ENCODE measurements around the gene CPN2. TPM values are rescaled to one million over a fixed set of nuclear protein-coding genes. Genes with fewer than 3 reads are reported as not detected.

The CPN2 gene
- total and polyA plus RNA-seq, 11 donors = 0.14 to 6.0 (median 0.72) TPM

DNA sequence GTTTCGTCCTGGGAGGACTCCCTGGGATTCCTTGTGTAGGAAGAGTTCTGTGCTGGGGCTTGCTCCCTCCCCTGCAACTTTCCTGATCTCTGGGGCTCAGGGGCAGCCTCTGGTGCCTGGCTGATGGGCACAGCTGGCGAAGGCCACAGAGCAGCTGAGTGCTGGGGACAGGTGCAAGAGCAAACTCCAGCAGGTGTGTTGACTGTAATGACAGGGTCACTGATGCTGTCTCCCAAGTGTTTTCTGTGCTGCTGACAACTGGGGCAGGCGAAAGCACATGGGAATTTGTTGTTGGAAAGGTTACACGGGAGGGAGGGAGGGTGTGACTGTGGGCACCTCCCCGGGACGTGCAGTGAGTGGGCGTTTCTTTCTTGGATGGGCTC is 21.6 kb downstream of the CPN2 start:
- peaks cover 0 to 28% (median 11%) of the 10 kb centered on the region in 12 donors for H3K4me1 ChIP-seq
- intact Hi-C loops (cut with DNase I) = no loop called here
- H3K4me3 ChIP-seq = no peak overlapping the region
- no peaks in the 10 kb centered on the region for H3K9me3 ChIP-seq
- no peak for DNase-seq
- H3K36me3 ChIP-seq = no peaks in the 10 kb centered on the region
- WGBS, 4 donors = 51 to 68% (median 62%) methylated on average over 6 to 7 of the region's 7 CpGs
- peaks cover 0 to 45% (median 14%) of the 10 kb centered on the region in 9 donors for H3K27me3 ChIP-seq
- no peak for ATAC-seq
- H3K27ac ChIP-seq = peak overlapping the region in 1 of 12 donors; percentile 38
- TF ChIP-seq, protein P1, sequence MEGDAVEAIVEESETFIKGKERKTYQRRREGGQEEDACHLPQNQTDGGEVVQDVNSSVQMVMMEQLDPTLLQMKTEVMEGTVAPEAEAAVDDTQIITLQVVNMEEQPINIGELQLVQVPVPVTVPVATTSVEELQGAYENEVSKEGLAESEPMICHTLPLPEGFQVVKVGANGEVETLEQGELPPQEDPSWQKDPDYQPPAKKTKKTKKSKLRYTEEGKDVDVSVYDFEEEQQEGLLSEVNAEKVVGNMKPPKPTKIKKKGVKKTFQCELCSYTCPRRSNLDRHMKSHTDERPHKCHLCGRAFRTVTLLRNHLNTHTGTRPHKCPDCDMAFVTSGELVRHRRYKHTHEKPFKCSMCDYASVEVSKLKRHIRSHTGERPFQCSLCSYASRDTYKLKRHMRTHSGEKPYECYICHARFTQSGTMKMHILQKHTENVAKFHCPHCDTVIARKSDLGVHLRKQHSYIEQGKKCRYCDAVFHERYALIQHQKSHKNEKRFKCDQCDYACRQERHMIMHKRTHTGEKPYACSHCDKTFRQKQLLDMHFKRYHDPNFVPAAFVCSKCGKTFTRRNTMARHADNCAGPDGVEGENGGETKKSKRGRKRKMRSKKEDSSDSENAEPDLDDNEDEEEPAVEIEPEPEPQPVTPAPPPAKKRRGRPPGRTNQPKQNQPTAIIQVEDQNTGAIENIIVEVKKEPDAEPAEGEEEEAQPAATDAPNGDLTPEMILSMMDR (IDR thresholded peaks at IDR 0.05) = no peak
- no peak for TF ChIP-seq POLR2A (IDR thresholded peaks at IDR 0.05)

DNA sequence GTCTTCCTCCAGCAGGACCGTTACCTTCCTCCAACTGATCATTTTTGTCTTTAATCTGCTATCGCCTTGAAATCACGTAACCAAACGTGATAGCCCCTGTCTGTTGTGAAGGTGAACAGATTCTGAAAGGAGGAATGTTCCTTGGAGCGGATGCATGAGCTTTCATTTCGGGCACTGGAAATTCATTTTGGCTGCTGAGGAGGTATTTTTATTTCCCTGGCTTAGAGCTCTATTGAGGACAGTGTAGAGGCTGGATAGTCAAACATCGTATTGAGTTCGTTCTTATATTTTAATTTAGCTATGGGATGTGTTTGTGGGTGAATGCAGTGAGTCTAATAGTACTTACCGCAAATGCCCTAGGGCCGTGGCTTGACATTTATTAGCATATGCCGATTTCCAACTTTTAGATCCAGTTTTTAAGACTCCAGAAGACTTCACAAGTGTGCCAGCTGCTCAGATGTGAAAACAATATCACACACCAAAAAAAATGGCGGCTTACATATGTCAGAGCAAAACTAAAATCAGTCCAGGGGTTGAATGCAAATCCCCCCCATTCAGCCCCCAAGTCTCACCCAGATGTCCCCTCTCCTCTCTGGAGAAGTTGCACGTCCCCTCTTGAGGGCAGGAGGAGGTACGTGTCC is 22.1 kb downstream of the CPN2 start:
- Histone ChIP-seq H3K36me3 (no peaks in the 10 kb centered on the region), H3K4me1 (peaks cover 0 to 32% (median 12%) of the 10 kb centered on the region in 12 donors), H3K9me3 (no peaks in the 10 kb centered on the region), H3K27ac (peak overlapping the region in 1 of 12 donors; percentile 38), H3K4me3 (no peak overlapping the region), H3K27me3 (peaks cover 0 to 40% (median 16%) of the 10 kb centered on the region in 9 donors)
- DNase-seq (no peak), ATAC-seq (no peak)
- 76 to 90% (median 86%) methylated on average over 14 of the region's 14 CpGs for WGBS, 4 donors
- TF ChIP-seq POLR2A (IDR thresholded peaks at IDR 0.05) = no peak
- TF ChIP-seq, protein P1 (IDR thresholded peaks at IDR 0.05) = no peak
- intact Hi-C loops (cut with DNase I) = no loop called here

DNA sequence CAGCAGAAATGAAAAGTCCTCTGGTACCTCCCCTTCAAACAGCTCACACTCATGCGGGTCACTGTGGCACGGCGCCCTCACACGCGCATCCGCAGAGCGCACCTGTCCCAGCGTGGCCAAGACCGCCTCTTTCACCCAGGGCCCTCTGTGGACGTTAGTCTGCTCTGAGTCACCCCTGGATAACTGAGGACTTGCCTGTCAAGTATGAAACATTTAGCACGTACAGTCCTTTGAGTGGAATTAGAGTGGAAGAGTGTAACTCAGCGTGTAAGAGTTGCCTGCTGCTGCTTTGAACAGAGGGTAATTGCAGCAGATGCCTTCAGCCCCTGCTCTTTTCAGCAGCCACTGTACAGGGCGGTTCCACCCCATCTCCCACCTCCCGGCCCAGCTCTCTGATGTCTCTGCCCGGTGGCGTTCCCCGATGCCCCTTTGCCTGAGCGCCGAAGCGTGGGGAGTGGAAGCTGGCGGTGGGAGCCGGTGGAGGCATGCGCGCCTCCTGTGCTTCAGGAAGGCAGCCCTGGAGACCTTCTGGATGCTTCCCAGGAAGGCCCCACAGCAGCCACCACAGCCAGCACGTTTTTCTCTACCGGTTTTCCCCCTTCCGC is 23.0 kb downstream of the CPN2 start:
- H3K4me1 ChIP-seq = peaks cover 0 to 26% (median 9%) of the 10 kb centered on the region in 12 donors
- H3K27me3 ChIP-seq = peaks cover 0 to 34% (median 15%) of the 10 kb centered on the region in 9 donors

More for the DNA sequence above, 23.0 kb downstream of the CPN2 start:
- ATAC-seq = no peak
- WGBS, 4 donors = 73 to 80% (median 76%) methylated on average over 27 of the region's 27 CpGs
- Histone ChIP-seq H3K36me3 (no peaks in the 10 kb centered on the region), H3K9me3 (no peaks in the 10 kb centered on the region), H3K27ac (no peak overlapping the region), H3K4me3 (no peak overlapping the region)
- no peak for TF ChIP-seq POLR2A (IDR thresholded peaks at IDR 0.05)
- TF ChIP-seq, protein P1 (IDR thresholded peaks at IDR 0.05) = no peak
- no peak for DNase-seq
- intact Hi-C loops (cut with DNase I) = no loop called here

All from heart left ventricle (tissue), 16 donors.